GM19455 (cell line): ENCODE measurements around the gene DOCK9.

Experiments
- ATAC-seq: cut with Tn5 transposase; IDR thresholded peaks from one replicate; pipeline ENCODE4 v1.9.1; 2021; ENCODE audit not compliant: unreplicated experiment

Gene DOCK9

GRCh38 chr13:98998831-98999638, 21.2 kb upstream of the DOCK9 start:
- no peak for ATAC-seq

GRCh38 chr13:98997738-98998641, 20.1 kb upstream of the DOCK9 start:
- ATAC-seq, result no peak

- no peak for ATAC-seq
Observed at GRCh38 chr13:98997011-98997730, 19.3 kb upstream of the DOCK9 start.

- ATAC-seq, result no peak
Observed at GRCh38 chr13:98996046-98996445, 18.2 kb upstream of the DOCK9 start.

- ATAC-seq, result no peak
Observed at GRCh38 chr13:98994896-98995295, 17.0 kb upstream of the DOCK9 start.

GRCh38 chr13:98994080-98994479, 16.2 kb upstream of the DOCK9 start:
- ATAC-seq, result no peak

- ATAC-seq, result no peak
Observed at GRCh38 chr13:98992355-98992754, 14.5 kb upstream of the DOCK9 start.

DNA sequence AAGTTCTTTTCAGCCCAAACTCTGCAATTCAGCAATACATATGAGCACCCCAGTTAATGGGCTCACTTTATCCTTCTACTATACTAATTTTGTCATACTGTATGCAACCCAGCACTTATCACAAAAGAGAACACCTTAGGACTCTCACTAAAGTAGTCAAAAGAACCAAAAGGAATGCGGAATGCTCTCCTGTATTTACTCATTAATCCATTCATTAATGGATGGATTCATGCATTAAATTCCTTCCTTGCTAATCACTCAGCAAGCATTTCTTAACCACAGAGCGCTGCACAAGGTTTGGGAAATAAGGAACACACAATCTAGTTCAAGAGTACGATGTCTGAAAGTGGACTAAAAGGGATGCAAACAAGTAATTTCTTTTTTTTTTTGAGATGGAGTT, 12.8 kb upstream of the DOCK9 start:
- ATAC-seq, result no peak

DNA sequence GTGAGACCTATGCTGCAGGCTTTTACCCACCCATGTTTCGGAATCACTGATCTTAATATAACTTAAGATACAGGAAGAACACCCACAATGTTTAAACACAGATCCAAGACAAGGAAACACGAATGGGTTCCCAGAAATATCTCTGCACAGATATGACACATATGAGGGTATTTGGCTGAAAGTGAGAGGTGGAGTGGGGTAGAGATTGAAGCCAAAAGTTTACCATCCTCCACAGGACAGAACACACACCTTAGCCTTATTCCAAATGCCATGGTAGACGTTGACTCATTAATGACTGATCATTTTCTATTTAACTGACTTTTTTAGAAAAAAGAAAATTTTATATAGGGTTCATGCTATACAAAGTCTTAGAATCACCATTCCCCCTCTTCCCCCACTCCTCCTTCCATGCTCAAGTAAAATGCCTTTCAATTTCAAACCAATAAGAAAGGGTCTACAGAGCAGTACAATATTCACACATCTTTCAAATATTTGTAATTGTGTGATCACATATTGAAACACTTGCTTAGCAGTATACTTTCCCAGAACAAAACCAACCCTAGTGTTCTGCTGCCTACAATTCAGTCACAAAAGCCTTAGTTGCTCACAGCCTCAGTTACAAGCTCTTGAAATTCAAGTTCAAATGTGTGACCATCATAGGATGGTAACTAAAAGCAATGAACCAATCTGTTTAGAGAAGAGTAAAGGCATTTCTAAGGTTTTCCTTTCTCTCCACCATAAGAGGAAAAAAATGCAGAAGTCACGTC, 11.8 kb upstream of the DOCK9 start:
- no peak for ATAC-seq

- no peak for ATAC-seq
Observed at GRCh38 chr13:98988780-98989179, 10.9 kb upstream of the DOCK9 start.

DNA sequence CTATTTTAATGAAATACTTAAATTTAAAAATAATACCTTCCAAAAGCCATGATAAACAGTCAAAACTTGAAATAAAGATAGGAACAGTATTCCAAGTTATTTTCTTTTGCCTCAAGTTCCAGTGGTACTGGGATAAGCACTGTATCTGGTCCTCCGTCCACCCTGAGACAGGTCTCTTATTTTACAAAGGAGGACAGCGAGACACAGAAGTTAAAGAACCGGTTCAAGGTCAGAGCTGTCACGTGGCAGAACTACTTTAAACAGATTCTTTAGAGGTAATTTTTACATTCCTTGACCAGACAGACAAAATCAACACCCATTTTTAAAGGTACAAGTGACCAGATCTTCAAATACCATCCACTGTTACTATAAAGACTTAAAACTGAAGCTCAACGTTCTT, 10.4 kb upstream of the DOCK9 start:
- ATAC-seq, result no peak

GRCh38 chr13:98987275-98987674, 9.4 kb upstream of the DOCK9 start:
- no peak for ATAC-seq

DNA sequence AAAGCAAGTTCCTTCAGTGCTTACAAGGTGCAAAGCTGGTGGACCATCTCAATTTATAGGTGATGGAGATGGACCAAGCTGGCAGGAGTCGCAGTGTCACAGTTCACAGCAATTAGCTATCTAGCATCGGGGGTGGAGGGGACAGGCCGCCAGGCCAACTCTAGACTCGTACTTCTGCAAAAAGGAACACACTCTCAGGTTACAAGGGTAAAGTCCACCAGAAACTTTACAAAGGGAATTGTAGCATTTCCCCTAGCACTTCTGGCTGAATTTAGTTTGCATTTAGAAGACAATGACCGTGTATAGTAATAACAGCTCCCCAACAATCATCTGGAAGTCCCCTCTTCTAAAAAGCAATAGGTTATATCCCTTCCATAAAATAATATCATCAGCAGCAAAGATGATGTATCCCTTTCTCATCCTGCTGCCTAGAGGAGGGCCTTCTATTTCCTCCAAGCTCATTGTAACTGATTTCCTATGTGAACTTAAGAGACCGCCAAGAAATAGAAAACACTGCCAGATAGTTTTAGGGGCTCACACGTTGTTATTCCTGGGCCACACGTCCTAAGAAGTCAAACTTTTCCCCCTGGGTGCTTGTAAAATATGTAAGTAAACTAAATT, 8.5 kb upstream of the DOCK9 start:
- ATAC-seq, result no peak

DNA sequence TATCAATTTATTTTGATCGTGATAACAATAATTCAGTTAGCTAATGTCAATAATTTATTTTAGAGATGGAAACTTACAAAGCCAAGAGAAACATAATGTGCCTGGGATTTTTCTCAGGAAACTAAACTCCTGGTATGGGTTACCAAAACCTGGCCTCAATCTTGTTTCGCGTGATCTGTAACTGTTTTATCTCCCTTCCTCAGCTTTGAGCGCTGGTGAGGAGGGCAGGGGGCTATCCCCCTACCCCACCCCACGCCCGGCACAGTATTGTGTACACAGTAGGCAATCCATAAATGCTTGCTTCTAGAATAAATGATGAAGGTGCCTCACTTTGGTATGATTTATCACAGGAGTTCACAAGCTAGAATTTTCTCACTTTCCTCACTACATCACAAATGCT, 7.7 kb upstream of the DOCK9 start:
- no peak for ATAC-seq

DNA sequence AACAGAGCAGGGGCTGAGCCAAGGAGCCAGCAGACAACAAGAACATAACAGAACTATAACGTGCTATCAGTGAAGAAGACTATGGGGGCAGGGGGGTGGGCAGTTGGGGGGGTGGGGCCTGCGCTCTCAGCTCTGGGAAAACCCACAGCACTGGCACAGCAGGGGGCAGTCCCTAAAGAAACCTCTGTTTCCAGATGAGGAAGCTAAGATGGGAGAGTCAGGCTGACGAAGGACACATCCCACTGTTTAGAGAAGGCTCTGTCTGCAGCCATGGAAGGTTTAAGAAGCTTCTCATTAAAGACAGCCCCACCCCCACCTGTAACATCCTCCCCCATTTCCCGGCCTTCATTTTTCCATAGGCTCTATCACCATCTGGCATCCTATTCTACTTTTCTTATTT, 7.1 kb upstream of the DOCK9 start:
- no peak for ATAC-seq

DNA sequence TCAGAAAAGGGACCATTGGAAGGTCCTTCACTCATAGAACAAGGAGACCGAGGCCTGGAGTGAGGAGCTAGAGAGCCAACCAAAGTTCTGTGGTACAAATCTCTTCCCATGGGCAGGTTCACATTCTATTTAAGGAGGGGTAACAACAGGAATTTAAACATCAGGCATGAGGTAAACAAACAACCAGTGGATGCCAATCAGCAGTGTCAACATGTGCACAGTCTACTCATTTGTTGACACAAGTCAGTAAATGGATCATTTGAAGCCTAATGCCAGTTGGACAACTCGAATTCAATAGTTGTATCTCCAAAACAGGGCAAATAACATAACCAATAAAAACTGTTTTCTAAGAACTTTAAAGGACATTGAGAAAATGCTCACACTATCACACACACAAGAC, 6.3 kb upstream of the DOCK9 start:
- no peak for ATAC-seq

- no peak for ATAC-seq
Observed at GRCh38 chr13:98983182-98983581, 5.3 kb upstream of the DOCK9 start.

- no peak for ATAC-seq
Observed at GRCh38 chr13:98981369-98982080, 3.7 kb upstream of the DOCK9 start.

DNA sequence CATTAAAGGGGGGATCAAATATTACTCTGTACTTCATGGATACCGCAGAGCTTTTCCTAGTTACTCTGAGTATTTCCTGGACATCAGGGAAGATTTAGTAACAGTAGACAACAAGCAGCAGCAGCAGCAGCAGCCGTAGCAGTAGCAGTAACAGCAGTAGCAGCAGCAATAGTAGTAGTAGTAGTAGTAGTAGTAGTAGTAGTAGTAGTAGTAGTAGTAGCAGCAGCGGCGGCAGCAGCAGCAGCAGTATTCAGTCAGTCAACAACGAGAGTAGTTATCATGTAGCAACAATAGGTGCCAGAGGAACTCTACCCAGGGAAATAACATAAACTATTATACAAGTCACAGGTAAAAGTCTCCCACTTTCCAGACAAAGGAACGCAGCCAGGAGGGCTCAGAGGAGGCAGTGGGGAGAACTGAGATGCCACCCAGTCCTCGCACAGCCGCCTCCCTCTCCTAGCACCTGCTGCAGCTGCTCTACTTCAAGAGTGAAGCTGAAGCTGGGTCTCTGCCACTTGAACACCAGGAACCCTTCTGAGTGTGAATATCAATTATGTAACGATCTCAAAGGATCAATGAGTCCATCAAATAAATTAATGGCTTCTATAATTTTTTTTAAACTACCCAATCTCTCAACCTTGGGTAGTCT, 1.3 kb upstream of the DOCK9 start:
- ATAC-seq, result no peak
